Measurements from ENCODE around the gene ITGB3BP.

ITGB3BP gene

GRCh38 chr1:63466181-63466580 lies 56.8 kb downstream of the ITGB3BP start:
- H3K4me1 ChIP-seq (ENCODE audit: control insufficient read depth, insufficient read depth, low read length) = no peaks in the 10 kb centered on the region
- H3K27me3 ChIP-seq (ENCODE audit: control insufficient read depth, insufficient read depth, low read length) = no peaks in the 10 kb centered on the region
- H3K27ac ChIP-seq (ENCODE audit: low read depth, low read length) = no peak overlapping the region
- no peak overlapping the region for H3K9ac ChIP-seq (ENCODE audit: low read length)
- H3K36me3 ChIP-seq (ENCODE audit: control insufficient read depth, insufficient read depth, low read length) = peaks cover 15% of the 10 kb centered on the region
- no peak overlapping the region for H3K4me3 ChIP-seq (ENCODE audit: low read depth, low read length)
- H3K9me3 ChIP-seq (ENCODE audit: control insufficient read depth, insufficient read depth, low read depth, low read length) = peaks cover 28% of the 10 kb centered on the region

GRCh38 chr1:63463248-63463647 lies 59.8 kb downstream of the ITGB3BP start:
- Histone ChIP-seq H3K9ac (ENCODE audit: low read length) (no peak overlapping the region), H3K4me3 (ENCODE audit: low read depth, low read length) (no peak overlapping the region), H3K9me3 (ENCODE audit: control insufficient read depth, insufficient read depth, low read depth, low read length) (peaks cover 13% of the 10 kb centered on the region; the same call in 1 of the 2 replicates), H3K4me1 (ENCODE audit: control insufficient read depth, insufficient read depth, low read length) (no peaks in the 10 kb centered on the region), H3K27me3 (ENCODE audit: control insufficient read depth, insufficient read depth, low read length) (no peaks in the 10 kb centered on the region), H3K27ac (ENCODE audit: low read depth, low read length) (no peak overlapping the region), H3K36me3 (ENCODE audit: control insufficient read depth, insufficient read depth, low read length) (peaks cover 9% of the 10 kb centered on the region)

GRCh38 chr1:63461661-63462230 lies 61.3 kb downstream of the ITGB3BP start:
- Histone ChIP-seq H3K27me3 (ENCODE audit: control insufficient read depth, insufficient read depth, low read length) (no peaks in the 10 kb centered on the region), H3K27ac (ENCODE audit: low read depth, low read length) (no peak overlapping the region), H3K9ac (ENCODE audit: low read length) (no peak overlapping the region), H3K36me3 (ENCODE audit: control insufficient read depth, insufficient read depth, low read length) (peaks cover 13% of the 10 kb centered on the region), H3K9me3 (ENCODE audit: control insufficient read depth, insufficient read depth, low read depth, low read length) (peaks cover 13% of the 10 kb centered on the region; the same call in 1 of the 2 replicates), H3K4me1 (ENCODE audit: control insufficient read depth, insufficient read depth, low read length) (no peaks in the 10 kb centered on the region), H3K4me3 (ENCODE audit: low read depth, low read length) (no peak overlapping the region)

GRCh38 chr1:63458750-63459149 lies 64.3 kb downstream of the ITGB3BP start:
- Histone ChIP-seq H3K27me3 (ENCODE audit: control insufficient read depth, insufficient read depth, low read length) (no peaks in the 10 kb centered on the region), H3K9ac (ENCODE audit: low read length) (no peak overlapping the region), H3K4me1 (ENCODE audit: control insufficient read depth, insufficient read depth, low read length) (no peaks in the 10 kb centered on the region), H3K9me3 (ENCODE audit: control insufficient read depth, insufficient read depth, low read depth, low read length) (peaks cover 13% of the 10 kb centered on the region; the same call in 1 of the 2 replicates), H3K27ac (ENCODE audit: low read depth, low read length) (no peak overlapping the region), H3K4me3 (ENCODE audit: low read depth, low read length) (no peak overlapping the region), H3K36me3 (ENCODE audit: control insufficient read depth, insufficient read depth, low read length) (peaks cover 13% of the 10 kb centered on the region)

GRCh38 chr1:63454269-63454668 lies 68.8 kb downstream of the ITGB3BP start:
- Histone ChIP-seq H3K4me1 (ENCODE audit: control insufficient read depth, insufficient read depth, low read length) (no peaks in the 10 kb centered on the region), H3K4me3 (ENCODE audit: low read depth, low read length) (no peak overlapping the region), H3K9me3 (ENCODE audit: control insufficient read depth, insufficient read depth, low read depth, low read length) (no peaks in the 10 kb centered on the region), H3K27me3 (ENCODE audit: control insufficient read depth, insufficient read depth, low read length) (no peaks in the 10 kb centered on the region), H3K9ac (ENCODE audit: low read length) (no peak overlapping the region), H3K36me3 (ENCODE audit: control insufficient read depth, insufficient read depth, low read length) (peaks cover 4% of the 10 kb centered on the region; the same call in 1 of the 2 replicates), H3K27ac (ENCODE audit: low read depth, low read length) (no peak overlapping the region)

- Histone ChIP-seq H3K36me3 (ENCODE audit: control insufficient read depth, insufficient read depth, low read length) (peaks cover 4% of the 10 kb centered on the region; the same call in 1 of the 2 replicates), H3K9ac (ENCODE audit: low read length) (no peak overlapping the region), H3K27me3 (ENCODE audit: control insufficient read depth, insufficient read depth, low read length) (no peaks in the 10 kb centered on the region), H3K4me1 (ENCODE audit: control insufficient read depth, insufficient read depth, low read length) (no peaks in the 10 kb centered on the region), H3K9me3 (ENCODE audit: control insufficient read depth, insufficient read depth, low read depth, low read length) (no peaks in the 10 kb centered on the region), H3K4me3 (ENCODE audit: low read depth, low read length) (no peak overlapping the region), H3K27ac (ENCODE audit: low read depth, low read length) (no peak overlapping the region)
Measured at GRCh38 chr1:63453232-63453631, 69.8 kb downstream of the ITGB3BP start.

- Histone ChIP-seq H3K27me3 (ENCODE audit: control insufficient read depth, insufficient read depth, low read length) (no peaks in the 10 kb centered on the region), H3K4me3 (ENCODE audit: low read depth, low read length) (no peak overlapping the region), H3K36me3 (ENCODE audit: control insufficient read depth, insufficient read depth, low read length) (no peaks in the 10 kb centered on the region), H3K4me1 (ENCODE audit: control insufficient read depth, insufficient read depth, low read length) (no peaks in the 10 kb centered on the region), H3K27ac (ENCODE audit: low read depth, low read length) (no peak overlapping the region), H3K9me3 (ENCODE audit: control insufficient read depth, insufficient read depth, low read depth, low read length) (no peaks in the 10 kb centered on the region), H3K9ac (ENCODE audit: low read length) (no peak overlapping the region)
Measured at GRCh38 chr1:63450416-63450815, 72.6 kb downstream of the ITGB3BP start.

GRCh38 chr1:63448731-63449246 lies 74.2 kb downstream of the ITGB3BP start:
- no peak overlapping the region for H3K4me3 ChIP-seq (ENCODE audit: low read depth, low read length)
- H3K9me3 ChIP-seq (ENCODE audit: control insufficient read depth, insufficient read depth, low read depth, low read length) = no peaks in the 10 kb centered on the region
- no peaks in the 10 kb centered on the region for H3K36me3 ChIP-seq (ENCODE audit: control insufficient read depth, insufficient read depth, low read length)
- H3K27ac ChIP-seq (ENCODE audit: low read depth, low read length) = no peak overlapping the region
- no peaks in the 10 kb centered on the region for H3K4me1 ChIP-seq (ENCODE audit: control insufficient read depth, insufficient read depth, low read length)
- H3K9ac ChIP-seq (ENCODE audit: low read length) = no peak overlapping the region
- no peaks in the 10 kb centered on the region for H3K27me3 ChIP-seq (ENCODE audit: control insufficient read depth, insufficient read depth, low read length)

- no peak overlapping the region for H3K4me3 ChIP-seq (ENCODE audit: low read depth, low read length)
- H3K4me1 ChIP-seq (ENCODE audit: control insufficient read depth, insufficient read depth, low read length) = no peaks in the 10 kb centered on the region
- no peak overlapping the region for H3K9ac ChIP-seq (ENCODE audit: low read length)
- H3K36me3 ChIP-seq (ENCODE audit: control insufficient read depth, insufficient read depth, low read length) = no peaks in the 10 kb centered on the region
- no peaks in the 10 kb centered on the region for H3K27me3 ChIP-seq (ENCODE audit: control insufficient read depth, insufficient read depth, low read length)
- H3K27ac ChIP-seq (ENCODE audit: low read depth, low read length) = no peak overlapping the region
- H3K9me3 ChIP-seq (ENCODE audit: control insufficient read depth, insufficient read depth, low read depth, low read length) = no peaks in the 10 kb centered on the region
Measured at GRCh38 chr1:63442141-63442475, 80.9 kb downstream of the ITGB3BP start.

- H3K4me3 ChIP-seq (ENCODE audit: low read depth, low read length) = no peak overlapping the region
- no peaks in the 10 kb centered on the region for H3K27me3 ChIP-seq (ENCODE audit: control insufficient read depth, insufficient read depth, low read length)
- no peaks in the 10 kb centered on the region for H3K4me1 ChIP-seq (ENCODE audit: control insufficient read depth, insufficient read depth, low read length)
Measured at GRCh38 chr1:63435161-63435560, 87.9 kb downstream of the ITGB3BP start.

GRCh38 chr1:63429281-63429680 lies 93.7 kb downstream of the ITGB3BP start:
- Histone ChIP-seq H3K4me3 (ENCODE audit: low read depth, low read length) (no peak overlapping the region), H3K27me3 (ENCODE audit: control insufficient read depth, insufficient read depth, low read length) (no peaks in the 10 kb centered on the region)

More at GRCh38 chr1:63435161-63435560, 87.9 kb downstream of the ITGB3BP start:
- H3K9me3 ChIP-seq (ENCODE audit: control insufficient read depth, insufficient read depth, low read depth, low read length) = peaks cover 7% of the 10 kb centered on the region
- H3K27ac ChIP-seq (ENCODE audit: low read depth, low read length) = no peak overlapping the region
- no peak overlapping the region for H3K9ac ChIP-seq (ENCODE audit: low read length)
- H3K36me3 ChIP-seq (ENCODE audit: control insufficient read depth, insufficient read depth, low read length) = peaks cover 9% of the 10 kb centered on the region; the same call in 1 of the 2 replicates

More at GRCh38 chr1:63429281-63429680, 93.7 kb downstream of the ITGB3BP start:
- no peaks in the 10 kb centered on the region for H3K4me1 ChIP-seq (ENCODE audit: control insufficient read depth, insufficient read depth, low read length)
- H3K36me3 ChIP-seq (ENCODE audit: control insufficient read depth, insufficient read depth, low read length) = peaks cover 19% of the 10 kb centered on the region
- H3K27ac ChIP-seq (ENCODE audit: low read depth, low read length) = no peak overlapping the region
- no peak overlapping the region for H3K9ac ChIP-seq (ENCODE audit: low read length)
- H3K9me3 ChIP-seq (ENCODE audit: control insufficient read depth, insufficient read depth, low read depth, low read length) = peaks cover 14% of the 10 kb centered on the region

All from HUES6 (cell line).